ENCODE results near the gene UGT3A1. TPM values are rescaled to one million over a fixed set of nuclear protein-coding genes. Genes with fewer than 3 reads are reported as not detected.

UGT3A1 gene
- total and polyA plus RNA-seq, 2 experiments from 2014 or later = 1.6 to 3.1 TPM

DNA sequence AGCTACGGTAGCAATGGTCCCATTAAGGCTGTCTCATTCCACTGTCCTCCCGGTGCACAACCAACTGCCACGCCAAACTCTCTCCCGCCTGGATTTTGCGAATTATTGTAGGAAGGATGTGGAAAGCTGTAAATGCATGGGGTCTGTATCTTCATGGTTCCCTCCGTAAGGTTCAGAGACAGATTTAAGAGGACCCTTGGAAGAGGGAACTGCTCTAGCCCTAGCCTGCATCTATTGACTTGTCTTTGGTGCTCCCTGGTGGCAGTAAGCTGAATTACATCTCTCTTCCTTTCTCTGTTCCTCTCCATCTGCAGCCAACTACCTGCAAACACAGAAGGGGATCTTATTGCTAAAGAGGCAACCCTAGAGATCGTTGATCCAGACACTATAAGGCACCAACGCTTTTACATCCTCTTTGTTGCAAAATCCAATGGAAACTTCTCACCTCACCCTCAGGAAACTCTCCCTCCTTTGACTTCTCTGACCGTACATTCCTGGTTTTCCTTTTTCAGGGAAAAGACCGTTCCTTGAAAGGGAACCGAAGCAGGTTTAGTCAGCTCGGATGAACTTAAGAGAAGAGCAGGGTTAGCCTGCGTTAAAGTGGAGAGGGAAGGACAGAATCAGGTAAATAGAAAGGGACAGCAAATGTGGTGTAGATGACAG lies 64.7 kb downstream of the UGT3A1 start:
- no peaks in the 10 kb centered on the region for H3K36me3 ChIP-seq (ENCODE audit: insufficient read depth)
- no peaks in the 10 kb centered on the region for H3K79me2 ChIP-seq (replicated peaks; ENCODE audit: insufficient read depth)
- H3K27ac ChIP-seq (ENCODE audit: low read depth) = no peak overlapping the region
- H3K9me2 ChIP-seq (ENCODE audit: insufficient read depth) = no peaks in the 10 kb centered on the region
- peaks cover 5% of the 10 kb centered on the region; the same call in 2 of the 3 replicates for H3K4me1 Mint-ChIP-seq
- no peak overlapping the region for H3K27ac Mint-ChIP-seq
- H3K27me3 Mint-ChIP-seq (ENCODE audit: insufficient read depth, low read depth, poor library complexity) = peaks cover 27% of the 10 kb centered on the region
- peak overlapping the region; percentile 85; the same call in 1 of the 2 replicates for H2AFZ ChIP-seq
- H3K4me1 ChIP-seq (ENCODE audit: insufficient read depth) = no peaks in the 10 kb centered on the region
- no peaks in the 10 kb centered on the region for H3K9me3 Mint-ChIP-seq
- peaks cover 26% of the 10 kb centered on the region for H3K27me3 ChIP-seq (ENCODE audit: insufficient read depth)
- peak; percentile 88 for DNase-seq (ENCODE audit: low spot score)
- no peak overlapping the region for H3K4me3 ChIP-seq
- no peaks in the 10 kb centered on the region for H3F3A ChIP-seq (replicated peaks; ENCODE audit: low read depth)
- ATAC-seq = peak; percentile 85
- no peaks in the 10 kb centered on the region for H4K20me1 ChIP-seq (replicated peaks; ENCODE audit: insufficient read depth)
- TF ChIP-seq ZNF114 (CRISPR knock-in tag; IDR thresholded peaks at IDR 0.05) = no peak
- TF ChIP-seq, protein P1, sequence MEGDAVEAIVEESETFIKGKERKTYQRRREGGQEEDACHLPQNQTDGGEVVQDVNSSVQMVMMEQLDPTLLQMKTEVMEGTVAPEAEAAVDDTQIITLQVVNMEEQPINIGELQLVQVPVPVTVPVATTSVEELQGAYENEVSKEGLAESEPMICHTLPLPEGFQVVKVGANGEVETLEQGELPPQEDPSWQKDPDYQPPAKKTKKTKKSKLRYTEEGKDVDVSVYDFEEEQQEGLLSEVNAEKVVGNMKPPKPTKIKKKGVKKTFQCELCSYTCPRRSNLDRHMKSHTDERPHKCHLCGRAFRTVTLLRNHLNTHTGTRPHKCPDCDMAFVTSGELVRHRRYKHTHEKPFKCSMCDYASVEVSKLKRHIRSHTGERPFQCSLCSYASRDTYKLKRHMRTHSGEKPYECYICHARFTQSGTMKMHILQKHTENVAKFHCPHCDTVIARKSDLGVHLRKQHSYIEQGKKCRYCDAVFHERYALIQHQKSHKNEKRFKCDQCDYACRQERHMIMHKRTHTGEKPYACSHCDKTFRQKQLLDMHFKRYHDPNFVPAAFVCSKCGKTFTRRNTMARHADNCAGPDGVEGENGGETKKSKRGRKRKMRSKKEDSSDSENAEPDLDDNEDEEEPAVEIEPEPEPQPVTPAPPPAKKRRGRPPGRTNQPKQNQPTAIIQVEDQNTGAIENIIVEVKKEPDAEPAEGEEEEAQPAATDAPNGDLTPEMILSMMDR (conservative IDR thresholded peaks at IDR 0.05; ENCODE audit: low read depth in 2 of 2) = peak; percentile 92
- no peak overlapping the region for H3K4me3 Mint-ChIP-seq
- no peaks in the 10 kb centered on the region for H3K36me3 Mint-ChIP-seq (ENCODE audit: low read depth)
- H3K4me2 ChIP-seq = no peak overlapping the region

DNA sequence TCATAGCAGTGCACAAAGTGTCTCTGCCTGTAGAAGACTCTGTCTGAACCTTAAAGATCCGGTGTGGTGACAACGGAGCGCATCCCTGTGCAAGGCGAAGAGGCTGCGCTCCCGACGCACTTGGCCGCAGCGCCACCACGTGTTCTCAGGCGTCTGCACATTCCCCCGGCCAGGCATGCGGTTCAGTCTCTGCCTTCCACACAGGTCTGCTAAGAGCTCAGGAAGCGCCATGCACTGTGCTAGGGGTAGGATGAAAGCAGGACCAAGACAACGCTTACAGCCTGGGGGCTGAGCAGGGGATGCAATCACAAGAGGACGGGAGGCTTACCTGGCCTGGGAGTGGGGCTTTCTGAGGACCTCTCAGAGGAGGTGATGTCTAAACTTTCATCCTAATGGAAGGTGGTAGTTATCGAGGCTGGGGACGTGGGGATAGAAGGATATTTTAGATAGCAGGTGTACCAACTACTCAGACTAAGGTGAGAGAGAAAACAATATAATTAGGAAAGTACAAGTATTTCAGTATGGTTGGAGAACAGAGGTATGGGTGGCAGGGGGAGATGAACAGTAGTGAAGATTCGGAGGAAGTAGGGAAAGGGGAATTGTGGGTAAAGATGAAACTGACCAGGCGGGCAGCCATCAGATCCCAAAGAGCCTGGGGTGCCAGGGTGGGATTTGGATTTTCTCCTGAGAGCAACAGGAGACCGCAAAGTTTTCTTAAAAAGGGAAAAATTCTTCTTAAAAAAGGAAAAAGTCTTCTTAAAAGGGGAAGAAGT lies 66.1 kb downstream of the UGT3A1 start:
- H3K27me3 ChIP-seq (ENCODE audit: insufficient read depth) = peaks cover 26% of the 10 kb centered on the region
- TF ChIP-seq, protein P1 (conservative IDR thresholded peaks at IDR 0.05; ENCODE audit: low read depth in 2 of 2) = peak; percentile 74 to 96
- TF ChIP-seq CREB1 (CRISPR knock-in tag; IDR thresholded peaks at IDR 0.05; ENCODE audit: low read depth) = no peak

More for the DNA sequence above, 66.1 kb downstream of the UGT3A1 start:
- Histone ChIP-seq H2AFZ (peak overlapping the region; percentile 92), H3K79me2 (replicated peaks; ENCODE audit: insufficient read depth) (no peaks in the 10 kb centered on the region), H3K4me3 (no peak overlapping the region), H3K4me2 (peak overlapping the region; percentile 66; the same call in 1 of the 2 replicates), H3K9me2 (ENCODE audit: insufficient read depth) (no peaks in the 10 kb centered on the region), H3K4me1 (ENCODE audit: insufficient read depth) (no peaks in the 10 kb centered on the region), H4K20me1 (replicated peaks; ENCODE audit: insufficient read depth) (no peaks in the 10 kb centered on the region), H3K36me3 (ENCODE audit: insufficient read depth) (no peaks in the 10 kb centered on the region), H3F3A (replicated peaks; ENCODE audit: low read depth) (no peaks in the 10 kb centered on the region), H3K27ac (ENCODE audit: low read depth) (no peak overlapping the region)
- Mint-ChIP-seq H3K4me3 (no peak overlapping the region), H3K9me3 (no peaks in the 10 kb centered on the region; the same call in 2 of the 3 replicates), H3K27me3 (ENCODE audit: insufficient read depth, low read depth, poor library complexity) (peaks cover 27% of the 10 kb centered on the region), H3K4me1 (peaks cover 5% of the 10 kb centered on the region; the same call in 2 of the 3 replicates), H3K27ac (no peak overlapping the region), H3K36me3 (ENCODE audit: low read depth) (no peaks in the 10 kb centered on the region)
- DNase-seq (ENCODE audit: low spot score) (peak; percentile 87), ATAC-seq (peak; percentile 88)

Measured in GM23338 (cell line).